HUES48 (cell line): ENCODE data around the gene MYLK3.

ENCODE experiments used
- H3K27ac ChIP-seq: one replicate; pipeline ENCODE4 v1.7.0; 2013; ENCODE audit warnings: low read depth, low read length, inconsistent platforms
- H3K27me3 ChIP-seq: 2 replicates; pipeline ENCODE4 v1.6.1; 2013; ENCODE audit warnings: mild to moderate bottlenecking, low read length; ENCODE audit not compliant: control insufficient read depth, insufficient read depth
- H3K36me3 ChIP-seq: 2 replicates; pipeline ENCODE4 v1.6.1; 2013; ENCODE audit warnings: low read length; ENCODE audit not compliant: control insufficient read depth, insufficient read depth
- H3K4me1 ChIP-seq: 2 replicates; pipeline ENCODE4 v1.6.1; 2013; ENCODE audit warnings: mild to moderate bottlenecking, low read length; ENCODE audit not compliant: control insufficient read depth, insufficient read depth
- H3K4me3 ChIP-seq: 2 replicates; pipeline ENCODE4 v1.5.1; 2013; ENCODE audit warnings: mild to moderate bottlenecking, low read depth, low read length
- H3K9ac ChIP-seq: 2 replicates; pipeline ENCODE4 v1.6.1; 2013; ENCODE audit warnings: mild to moderate bottlenecking, low read depth, low read length, moderate library complexity
- H3K9me3 ChIP-seq: 2 replicates; pipeline ENCODE4 v1.6.1; 2013; ENCODE audit warnings: low read length; ENCODE audit not compliant: control insufficient read depth, insufficient read depth

MYLK3 gene

GRCh38 chr16:46706642-46707041 lies 41.5 kb downstream of the MYLK3 start:
- Histone ChIP-seq H3K4me1 (no peaks in the 10 kb centered on the region), H3K27me3 (no peaks in the 10 kb centered on the region), H3K27ac (no peak overlapping the region), H3K4me3 (no peak overlapping the region), H3K9me3 (no peaks in the 10 kb centered on the region), H3K36me3 (peaks cover 5% of the 10 kb centered on the region; the same call in 1 of the 2 replicates), H3K9ac (no peak overlapping the region)

- no peaks in the 10 kb centered on the region for H3K27me3 ChIP-seq
Measured at GRCh38 chr16:46702030-46702429, 46.1 kb downstream of the MYLK3 start.

GRCh38 chr16:46701615-46702014 lies 46.5 kb downstream of the MYLK3 start:
- H3K9me3 ChIP-seq: no peaks in the 10 kb centered on the region
- no peak overlapping the region for H3K27ac ChIP-seq
- no peak overlapping the region for H3K9ac ChIP-seq
- no peaks in the 10 kb centered on the region for H3K27me3 ChIP-seq
- no peak overlapping the region for H3K4me3 ChIP-seq
- H3K36me3 ChIP-seq: peaks cover 33% of the 10 kb centered on the region
- no peaks in the 10 kb centered on the region for H3K4me1 ChIP-seq

More at GRCh38 chr16:46702030-46702429, 46.1 kb downstream of the MYLK3 start:
- Histone ChIP-seq H3K27ac (no peak overlapping the region), H3K9me3 (no peaks in the 10 kb centered on the region), H3K9ac (no peak overlapping the region), H3K36me3 (peaks cover 29% of the 10 kb centered on the region), H3K4me3 (no peak overlapping the region), H3K4me1 (no peaks in the 10 kb centered on the region)

- no peaks in the 10 kb centered on the region for H3K4me1 ChIP-seq
- no peaks in the 10 kb centered on the region for H3K9me3 ChIP-seq
- no peaks in the 10 kb centered on the region for H3K27me3 ChIP-seq
- H3K4me3 ChIP-seq: no peak overlapping the region
- peaks cover 49% of the 10 kb centered on the region for H3K36me3 ChIP-seq
- no peak overlapping the region for H3K27ac ChIP-seq
- H3K9ac ChIP-seq: no peak overlapping the region
Measured at GRCh38 chr16:46700048-46700447, 48.1 kb downstream of the MYLK3 start.

- H3K4me3 ChIP-seq: no peak overlapping the region
- H3K36me3 ChIP-seq: peaks cover 65% of the 10 kb centered on the region
- no peaks in the 10 kb centered on the region for H3K27me3 ChIP-seq
- no peaks in the 10 kb centered on the region for H3K9me3 ChIP-seq
- H3K27ac ChIP-seq: no peak overlapping the region
- H3K9ac ChIP-seq: no peak overlapping the region
- no peaks in the 10 kb centered on the region for H3K4me1 ChIP-seq
Measured at GRCh38 chr16:46696957-46697356, 51.2 kb downstream of the MYLK3 start.

- Histone ChIP-seq H3K36me3 (peaks cover 75% of the 10 kb centered on the region), H3K27me3 (no peaks in the 10 kb centered on the region), H3K4me3 (no peak overlapping the region), H3K9ac (no peak overlapping the region), H3K27ac (no peak overlapping the region), H3K4me1 (0 out of 2 replicates have a peak, but pooled peaks cover 5% of the 10 kb centered on the region), H3K9me3 (no peaks in the 10 kb centered on the region)
Measured at GRCh38 chr16:46695937-46696336, 52.2 kb downstream of the MYLK3 start.

- H3K4me1 ChIP-seq: 0 out of 2 replicates have a peak, but pooled peaks cover 7% of the 10 kb centered on the region
- no peak overlapping the region for H3K9ac ChIP-seq
- peak overlapping the region; percentile 46 for H3K27ac ChIP-seq
- peaks cover 69% of the 10 kb centered on the region for H3K36me3 ChIP-seq
- H3K27me3 ChIP-seq: no peaks in the 10 kb centered on the region
- no peak overlapping the region for H3K4me3 ChIP-seq
- no peaks in the 10 kb centered on the region for H3K9me3 ChIP-seq
Measured at GRCh38 chr16:46693598-46693997, 54.5 kb downstream of the MYLK3 start.

- peaks cover 16% of the 10 kb centered on the region; the same call in 1 of the 2 replicates for H3K4me1 ChIP-seq
- peaks cover 50% of the 10 kb centered on the region for H3K36me3 ChIP-seq
- H3K27me3 ChIP-seq: no peaks in the 10 kb centered on the region
- H3K4me3 ChIP-seq: peak overlapping the region; percentile 94
- H3K9ac ChIP-seq: no peak overlapping the region
- no peak overlapping the region for H3K27ac ChIP-seq
- H3K9me3 ChIP-seq: no peaks in the 10 kb centered on the region
Measured at GRCh38 chr16:46691726-46692125, 56.4 kb downstream of the MYLK3 start.

GRCh38 chr16:46690281-46691178 lies 57.6 kb downstream of the MYLK3 start:
- peaks cover 38% of the 10 kb centered on the region for H3K36me3 ChIP-seq
- no peaks in the 10 kb centered on the region for H3K27me3 ChIP-seq
- H3K9me3 ChIP-seq: no peaks in the 10 kb centered on the region
- peak overlapping the region; percentile 94 for H3K4me3 ChIP-seq
- H3K9ac ChIP-seq: peak overlapping the region; percentile 94
- H3K27ac ChIP-seq: peak overlapping the region; percentile 98
- peaks cover 21% of the 10 kb centered on the region; the same call in 1 of the 2 replicates for H3K4me1 ChIP-seq

- Histone ChIP-seq H3K4me3 (peak within 1 kb of the TSS; percentile 94), H3K4me1 (peaks cover 21% of the 10 kb centered on the region; the same call in 1 of the 2 replicates), H3K27ac (peak within 1 kb of the TSS; percentile 98), H3K27me3 (no peaks in the 10 kb centered on the region), H3K9me3 (no peaks in the 10 kb centered on the region), H3K36me3 (peaks cover 29% of the 10 kb centered on the region), H3K9ac (peak within 1 kb of the TSS; percentile 94)
Measured at GRCh38 chr16:46689365-46690280, 58.5 kb downstream of the MYLK3 start, which contains the start of gene ORC6. Gene ORC6 (plus strand): TSS chr16:46689659. CDS start chr16:46689706, 47 bp downstream.
